Activated T-cell treated with anti-CD3 and anti-CD28 coated beads, Interleukin-2, amount 50 U/mL, for 4 hours (primary cell): ENCODE results near the gene ASB16. TPM values are rescaled to one million over a fixed set of nuclear protein-coding genes. Genes with fewer than 3 reads are reported as not detected.

ENCODE experiments used
- total RNA-seq, 3 donors: library from RNA; stranded (reverse); gene quantifications; one replicate each; pipeline ENCODE4 v1.2.1, GENCODE V29; 2021

Gene ASB16
- total RNA-seq, 3 donors from 2014 or later = 0.08 to 0.11 TPM; not detected in 1

Other genes with a start within 250 kb of the ASB16 start
- not detected for gene PPY, start 228.2 kb upstream of the ASB16 start, total RNA-seq
- gene PYY, start 216.8 kb upstream of the ASB16 start, total RNA-seq = not detected
- gene NAGS, start 166.1 kb upstream of the ASB16 start, total RNA-seq = under 1 TPM; 0.25 to 0.52 (median 0.45) TPM
- 10 to 100 TPM; 20.2 to 23.1 (median 22.5) TPM for gene TMEM101, start 155.7 kb upstream of the ASB16 start, total RNA-seq
- 10 to 100 TPM; 77.6 to 88.2 (median 85.9) TPM for gene LSM12, start 104.0 kb upstream of the ASB16 start, total RNA-seq
- 10 to 100 TPM; 24.7 to 28.4 (median 24.9) TPM for gene G6PC3, start 100.0 kb upstream of the ASB16 start, total RNA-seq
- 10 to 100 TPM; 14.6 to 19.7 (median 16.2) TPM for gene HDAC5, start 47.1 kb upstream of the ASB16 start, total RNA-seq
- 1 to 10 TPM; 6.4 to 9.4 (median 7.9) TPM for gene HROB, start 28.8 kb upstream of the ASB16 start, total RNA-seq
- 10 to 100 TPM; 15.2 to 19.6 (median 17.9) TPM for gene TMUB2, start 16.3 kb downstream of the ASB16 start, total RNA-seq
- 100 to 1,000 TPM; 101 to 111 (median 110) TPM for gene ATXN7L3, start 29.2 kb downstream of the ASB16 start, total RNA-seq
- 100 to 1,000 TPM; 147 to 158 (median 154) TPM for gene UBTF, start 49.0 kb downstream of the ASB16 start, total RNA-seq
- gene SLC4A1, start 97.4 kb downstream of the ASB16 start, total RNA-seq = not detected
- under 1 TPM in 2 of 3 donors, not detected in 1; 0.18 to 0.26 TPM for gene RUNDC3A, start 137.9 kb downstream of the ASB16 start, total RNA-seq
- 100 to 1,000 TPM; 211 to 248 (median 211) TPM for gene SLC25A39, start 154.1 kb downstream of the ASB16 start, total RNA-seq
- gene GRN, start 174.6 kb downstream of the ASB16 start, total RNA-seq = 10 to 100 TPM; 32.0 to 39.5 (median 36.5) TPM
- under 1 TPM; 0.24 to 0.33 (median 0.27) TPM for gene FAM171A2, start 193.1 kb downstream of the ASB16 start, total RNA-seq
- gene ITGA2B, start 218.9 kb downstream of the ASB16 start, total RNA-seq = 1 to 10 TPM in 2 of 3 donors, under 1 TPM in 1; 0.90 to 1.8 (median 1.1) TPM